ENCODE measurements around the gene IFI44L. TPM values are rescaled to one million over a fixed set of nuclear protein-coding genes. Genes with fewer than 3 reads are reported as not detected.

IFI44L gene
- total RNA-seq, 1 experiment from 2014 or later = not detected

GRCh38 chr1:78650114-78650660, 29.9 kb downstream of the IFI44L start:
- BruUV-seq (replicated peaks) = no TSS peak
- no peak overlapping the region for H3K4me3 ChIP-seq (ENCODE audit: low read depth, low read length)
- H3K9me3 ChIP-seq = no peaks in the 10 kb centered on the region
- Mint-ChIP-seq H3K4me3 (ENCODE audit: unreplicated experiment) (no peak overlapping the region), H3K27me3 (ENCODE audit: insufficient read depth, unreplicated experiment) (no peaks in the 10 kb centered on the region), H3K36me3 (ENCODE audit: insufficient read depth, unreplicated experiment) (no peaks in the 10 kb centered on the region), H3K27ac (ENCODE audit: unreplicated experiment) (no peak overlapping the region), H3K9me3 (ENCODE audit: unreplicated experiment) (no peaks in the 10 kb centered on the region), H3K4me1 (ENCODE audit: low read depth, unreplicated experiment) (no peaks in the 10 kb centered on the region)
- no peak for DNase-seq
- CTCF ChIA-PET = no interaction called here
- no peaks in the 10 kb centered on the region for H3K4me1 ChIP-seq
- intact Hi-C loops (cut with micrococcal nuclease; ENCODE audit: unreplicated experiment) = no loop called here
- H3K36me3 ChIP-seq (ENCODE audit: control insufficient read depth, insufficient read depth, low read length) = no peaks in the 10 kb centered on the region
- POLR2A ChIA-PET = no interaction called here
- TF ChIP-seq CTCF (IDR thresholded peaks at IDR 0.05; ENCODE audit: insufficient read depth in 1 of 2, low read depth in 1 of 2, low read length in 1 of 2, severe bottlenecking in 1 of 2, unreplicated experiment in 1 of 2) = no peak
- no peaks in the 10 kb centered on the region for H3K27me3 ChIP-seq (replicated peaks; ENCODE audit: control insufficient read depth, insufficient read depth, low read length)

- H3K4me3 ChIP-seq (ENCODE audit: low read depth, low read length) = no peak overlapping the region
- intact Hi-C loops (cut with micrococcal nuclease; ENCODE audit: unreplicated experiment) = no loop called here
- H3K27ac Mint-ChIP-seq (ENCODE audit: unreplicated experiment) = no peak overlapping the region
- BruUV-seq (replicated peaks) = no TSS peak
- DNase-seq = no peak
- no peaks in the 10 kb centered on the region for H3K4me1 ChIP-seq
- no peaks in the 10 kb centered on the region for H3K36me3 Mint-ChIP-seq (ENCODE audit: insufficient read depth, unreplicated experiment)
- no peak for TF ChIP-seq CTCF (IDR thresholded peaks at IDR 0.05; ENCODE audit: insufficient read depth in 1 of 2, low read depth in 1 of 2, low read length in 1 of 2, severe bottlenecking in 1 of 2, unreplicated experiment in 1 of 2)
- H3K27me3 ChIP-seq (replicated peaks; ENCODE audit: control insufficient read depth, insufficient read depth, low read length) = no peaks in the 10 kb centered on the region
- no peak overlapping the region for H3K4me3 Mint-ChIP-seq (ENCODE audit: unreplicated experiment)
- no peaks in the 10 kb centered on the region for H3K36me3 ChIP-seq (ENCODE audit: control insufficient read depth, insufficient read depth, low read length)
- no peaks in the 10 kb centered on the region for H3K4me1 Mint-ChIP-seq (ENCODE audit: low read depth, unreplicated experiment)
- ChIA-PET CTCF (no interaction called here), POLR2A (no interaction called here)
- no peaks in the 10 kb centered on the region for H3K9me3 ChIP-seq
- H3K9me3 Mint-ChIP-seq (ENCODE audit: unreplicated experiment) = no peaks in the 10 kb centered on the region
- no peaks in the 10 kb centered on the region for H3K27me3 Mint-ChIP-seq (ENCODE audit: insufficient read depth, unreplicated experiment)
These were observed 31.0 kb downstream of the IFI44L start for GRCh38 chr1:78651241-78651640.

- ChIA-PET POLR2A (no interaction called here), CTCF (no interaction called here)
- H3K36me3 ChIP-seq (ENCODE audit: control insufficient read depth, insufficient read depth, low read length) = no peaks in the 10 kb centered on the region
- no peaks in the 10 kb centered on the region for H3K9me3 ChIP-seq
- intact Hi-C loops (cut with micrococcal nuclease; ENCODE audit: unreplicated experiment) = no loop called here
- no peak overlapping the region for H3K4me3 ChIP-seq (ENCODE audit: low read depth, low read length)
- Mint-ChIP-seq H3K9me3 (ENCODE audit: unreplicated experiment) (no peaks in the 10 kb centered on the region), H3K27me3 (ENCODE audit: insufficient read depth, unreplicated experiment) (no peaks in the 10 kb centered on the region), H3K27ac (ENCODE audit: unreplicated experiment) (no peak overlapping the region), H3K4me1 (ENCODE audit: low read depth, unreplicated experiment) (no peaks in the 10 kb centered on the region), H3K36me3 (ENCODE audit: insufficient read depth, unreplicated experiment) (no peaks in the 10 kb centered on the region), H3K4me3 (ENCODE audit: unreplicated experiment) (no peak overlapping the region)
- DNase-seq = no peak
- no TSS peak for BruUV-seq (replicated peaks)
- no peaks in the 10 kb centered on the region for H3K27me3 ChIP-seq (replicated peaks; ENCODE audit: control insufficient read depth, insufficient read depth, low read length)
- no peaks in the 10 kb centered on the region for H3K4me1 ChIP-seq
- TF ChIP-seq CTCF (IDR thresholded peaks at IDR 0.05; ENCODE audit: insufficient read depth in 1 of 2, low read depth in 1 of 2, low read length in 1 of 2, severe bottlenecking in 1 of 2, unreplicated experiment in 1 of 2) = no peak
These were observed 31.8 kb downstream of the IFI44L start for GRCh38 chr1:78652019-78652560.

All from Caco-2 (cell line).